HG03280 (cell line): Measurements from ENCODE around the gene C4orf50.

Source experiments
- ATAC-seq: cut with Tn5 transposase; IDR thresholded peaks from one replicate; pipeline ENCODE4 v1.9.1; 2021; ENCODE audit warnings: mild to moderate bottlenecking, moderate library complexity; ENCODE audit not compliant: unreplicated experiment

Gene C4orf50

DNA sequence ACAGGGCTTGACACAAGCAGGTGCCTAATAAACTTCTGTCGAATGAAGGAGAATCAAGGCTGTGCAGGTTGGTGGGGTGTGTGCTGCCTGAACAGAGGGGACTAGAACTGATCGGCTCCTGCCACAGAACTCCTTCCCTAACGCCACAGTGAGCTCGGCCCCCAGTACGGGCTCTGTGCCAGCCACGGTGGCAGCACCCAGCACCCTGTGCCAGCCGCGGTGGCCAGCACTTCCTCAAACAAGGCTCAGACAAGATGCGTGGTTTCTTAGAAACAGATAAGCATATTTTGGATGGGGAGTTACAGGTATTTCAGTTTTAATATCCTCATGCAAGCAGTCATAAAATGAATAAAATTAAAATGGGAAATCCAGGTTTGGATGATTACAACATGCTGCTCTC, 26.0 kb upstream of the C4orf50 start:
- no peak for ATAC-seq

- ATAC-seq = no peak
Measured at GRCh38 chr4:6043843-6044242, 25.6 kb upstream of the C4orf50 start.

- ATAC-seq = no peak
Measured at GRCh38 chr4:6043188-6043587, 25.0 kb upstream of the C4orf50 start.

- ATAC-seq = no peak
Measured at GRCh38 chr4:6042293-6043063, 24.2 kb upstream of the C4orf50 start.

DNA sequence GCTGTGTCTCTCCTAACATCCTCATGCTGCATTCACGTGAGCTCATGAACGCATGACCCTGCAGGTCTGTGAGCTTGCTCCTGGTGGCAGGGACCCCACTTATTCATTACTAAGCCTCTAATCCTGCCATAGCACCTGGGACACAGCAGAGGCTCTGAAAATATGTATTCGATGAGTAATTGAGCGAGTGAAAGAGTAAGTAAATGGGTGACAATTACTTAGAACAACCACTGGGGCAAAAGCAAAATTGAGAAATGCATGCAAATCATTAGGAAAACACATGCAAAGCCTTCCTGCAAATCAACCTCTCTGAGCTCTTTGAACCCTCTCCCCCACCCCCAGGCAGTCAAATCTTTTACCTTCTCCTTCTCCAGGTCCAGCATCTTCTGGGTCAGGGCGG, 23.6 kb upstream of the C4orf50 start:
- no peak for ATAC-seq

- no peak for ATAC-seq
Measured at GRCh38 chr4:6038711-6039110, 20.5 kb upstream of the C4orf50 start.

GRCh38 chr4:6035786-6036185, 17.6 kb upstream of the C4orf50 start:
- no peak for ATAC-seq

DNA sequence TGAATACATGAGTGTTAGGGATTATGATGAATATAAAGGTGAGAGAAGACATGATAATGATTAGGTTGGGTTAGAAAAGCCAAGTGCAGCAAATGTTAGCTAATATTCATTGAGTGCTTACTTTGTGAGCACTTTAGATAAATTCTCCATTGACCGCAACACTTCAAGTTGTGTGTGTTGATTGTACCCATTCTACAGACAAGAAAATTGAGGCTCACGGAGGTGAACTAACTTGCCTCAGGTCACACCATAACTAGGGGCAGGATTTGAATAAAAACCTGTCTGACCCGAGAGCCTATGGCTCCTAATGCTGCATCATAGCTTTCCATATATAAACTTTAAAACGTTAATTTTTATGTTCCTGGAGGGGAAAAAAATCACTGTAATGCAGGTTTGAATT, 15.2 kb upstream of the C4orf50 start:
- ATAC-seq = no peak

DNA sequence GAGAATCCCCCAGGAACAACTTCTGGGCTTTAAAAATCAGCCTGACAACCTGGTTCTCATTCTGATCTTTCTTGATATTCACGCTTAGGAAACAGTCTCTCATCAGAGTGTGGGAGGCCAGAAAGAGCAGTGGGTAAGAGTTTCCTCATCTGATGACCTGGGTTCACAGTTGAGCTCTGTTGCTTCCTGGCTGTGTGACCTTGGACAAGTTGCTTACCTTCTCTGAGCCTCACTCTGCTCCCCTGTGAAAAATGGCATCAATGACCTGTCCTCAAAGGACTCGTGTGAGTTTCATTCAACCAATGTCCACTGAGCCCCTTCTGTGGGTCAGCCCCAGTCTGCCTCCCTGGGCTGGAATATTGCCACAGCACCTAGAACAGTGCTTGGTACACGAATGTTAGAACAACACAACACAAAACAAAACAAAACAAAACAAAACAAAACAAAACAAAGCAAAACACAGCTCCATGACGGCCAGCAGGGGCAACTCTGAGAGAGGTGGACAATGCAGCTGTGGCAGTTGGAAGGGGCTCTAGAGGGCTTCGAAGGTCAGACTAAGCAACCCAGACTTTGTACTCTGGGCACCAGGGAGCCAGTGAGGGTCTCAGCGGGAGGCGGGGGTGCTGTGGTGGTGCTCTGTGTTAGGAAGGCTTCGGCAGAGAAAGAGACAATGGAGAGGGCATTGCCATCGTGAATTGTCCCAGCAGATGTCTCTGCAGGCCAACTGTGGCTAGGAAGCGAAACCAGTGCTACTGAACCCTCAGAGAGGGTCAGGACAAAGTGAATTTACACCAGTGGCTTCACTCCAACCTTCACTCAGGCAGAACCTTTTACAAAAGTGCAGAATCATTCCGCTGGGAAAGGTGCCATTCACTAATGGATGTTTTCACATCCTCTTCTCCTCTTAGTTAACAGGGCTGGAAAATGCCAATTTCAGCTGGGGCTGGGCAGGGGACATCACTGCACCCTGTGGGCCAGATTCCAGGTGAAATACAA, 14.3 kb upstream of the C4orf50 start:
- ATAC-seq = no peak

GRCh38 chr4:6031846-6032245, 13.6 kb upstream of the C4orf50 start:
- no peak for ATAC-seq

DNA sequence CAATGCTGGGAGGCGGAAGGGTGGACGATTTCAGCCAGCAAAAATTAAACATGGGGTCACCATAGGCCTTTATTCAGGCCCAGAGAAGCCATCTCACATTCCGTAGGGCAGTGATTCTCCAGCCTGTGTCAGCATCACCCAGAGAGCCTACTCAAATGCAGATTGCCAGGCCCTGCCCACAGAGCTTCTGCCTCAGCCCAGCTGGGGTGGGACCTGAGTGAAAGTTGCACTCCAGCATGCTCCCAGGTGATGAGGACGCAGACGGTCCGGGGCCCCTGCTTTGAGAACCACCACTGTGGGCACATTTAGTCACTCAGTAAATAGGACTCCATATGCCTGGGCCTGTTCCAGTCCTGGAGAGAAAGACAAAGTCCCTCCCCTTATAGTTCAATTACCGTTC, 12.4 kb upstream of the C4orf50 start:
- no peak for ATAC-seq

GRCh38 chr4:6029254-6029653, 11.0 kb upstream of the C4orf50 start:
- ATAC-seq = no peak

DNA sequence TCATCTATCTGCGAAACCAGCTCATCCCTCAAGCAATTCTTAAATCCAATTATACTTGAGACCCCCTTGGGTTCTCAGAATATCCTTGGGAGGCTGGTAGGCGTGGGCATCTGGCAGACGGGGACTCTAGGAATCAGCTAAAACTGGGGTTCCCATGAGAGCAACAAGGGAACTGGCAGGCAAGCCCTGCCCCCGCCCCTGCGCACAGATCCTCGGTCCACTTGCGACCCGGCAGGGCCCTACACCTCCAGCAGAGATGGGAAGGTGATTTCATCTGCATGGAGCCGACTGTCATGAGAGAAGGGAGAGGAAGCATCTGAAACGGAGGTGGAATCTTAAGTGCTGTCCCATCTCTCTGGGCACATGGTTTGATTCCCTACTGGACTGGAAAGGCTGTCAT, 9.9 kb upstream of the C4orf50 start:
- ATAC-seq = no peak

DNA sequence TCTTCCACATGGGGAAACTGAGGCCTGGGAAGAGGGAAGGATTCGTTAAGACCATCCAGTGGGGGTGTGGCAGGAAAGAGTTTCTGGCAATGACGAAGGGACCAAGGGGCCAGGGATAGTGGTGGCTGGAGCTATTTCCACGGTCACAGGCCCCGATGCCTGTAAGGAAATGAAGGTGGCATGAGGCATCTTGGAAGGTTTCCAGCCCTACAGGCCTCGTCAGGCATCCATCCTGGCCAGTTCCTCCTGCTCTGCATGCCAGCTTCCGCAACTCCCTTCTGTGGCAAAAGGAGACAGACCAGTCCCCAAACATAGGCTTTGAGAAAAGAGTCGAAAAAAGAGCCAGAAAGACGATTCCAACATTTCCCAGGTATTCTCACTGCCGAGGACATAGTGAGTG, 9.2 kb upstream of the C4orf50 start:
- no peak for ATAC-seq

DNA sequence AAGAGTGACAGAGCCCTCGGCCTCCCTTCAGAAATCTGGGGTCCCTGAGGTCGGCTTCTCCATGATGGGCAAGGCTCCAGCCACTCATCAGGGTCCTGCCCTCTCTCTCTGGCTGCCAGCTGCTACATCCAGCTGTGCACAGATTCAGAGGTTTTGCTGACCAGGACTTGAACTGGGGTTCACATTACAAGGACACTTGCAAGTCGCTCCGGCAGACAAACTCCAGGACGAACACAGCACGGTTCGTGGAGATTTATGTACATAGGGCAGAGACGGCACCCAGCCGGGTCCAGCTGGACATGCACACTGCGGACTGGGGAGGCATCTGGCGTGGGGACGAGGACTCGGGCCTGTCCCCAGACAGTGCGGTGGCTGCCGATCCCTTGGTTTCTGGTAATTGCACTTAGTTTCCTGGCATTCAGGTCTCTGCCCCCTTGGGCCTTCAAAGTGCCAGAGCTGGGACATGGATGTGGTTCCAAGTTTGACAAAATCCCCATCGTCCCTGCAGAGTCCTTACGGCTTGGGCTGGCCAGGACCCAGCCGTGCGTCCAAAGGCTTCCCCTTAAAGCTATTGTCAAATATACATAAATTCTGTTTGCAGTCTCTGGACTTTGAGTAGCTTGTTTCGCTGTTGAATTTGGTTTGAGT, 6.2 kb upstream of the C4orf50 start:
- ATAC-seq = no peak

DNA sequence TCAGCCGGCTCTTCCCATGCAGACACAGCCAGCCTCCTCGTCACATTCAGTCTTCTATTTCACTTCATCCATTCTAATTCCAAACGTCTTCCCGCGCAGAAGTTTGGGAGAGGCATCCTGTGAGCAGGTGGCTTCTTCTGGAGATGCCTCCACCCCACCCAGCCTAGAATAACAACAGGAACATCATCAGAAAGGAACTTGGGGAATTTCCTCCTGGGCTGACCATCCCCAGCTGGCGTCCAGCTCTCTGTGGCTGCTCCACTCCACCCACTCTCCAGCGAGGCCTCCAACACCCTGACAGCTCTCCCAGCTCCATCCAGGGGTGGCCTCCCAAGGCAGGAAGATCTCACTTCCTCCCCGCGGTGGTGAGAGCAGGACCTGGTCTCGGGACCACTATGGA, 5.5 kb upstream of the C4orf50 start:
- ATAC-seq = no peak

DNA sequence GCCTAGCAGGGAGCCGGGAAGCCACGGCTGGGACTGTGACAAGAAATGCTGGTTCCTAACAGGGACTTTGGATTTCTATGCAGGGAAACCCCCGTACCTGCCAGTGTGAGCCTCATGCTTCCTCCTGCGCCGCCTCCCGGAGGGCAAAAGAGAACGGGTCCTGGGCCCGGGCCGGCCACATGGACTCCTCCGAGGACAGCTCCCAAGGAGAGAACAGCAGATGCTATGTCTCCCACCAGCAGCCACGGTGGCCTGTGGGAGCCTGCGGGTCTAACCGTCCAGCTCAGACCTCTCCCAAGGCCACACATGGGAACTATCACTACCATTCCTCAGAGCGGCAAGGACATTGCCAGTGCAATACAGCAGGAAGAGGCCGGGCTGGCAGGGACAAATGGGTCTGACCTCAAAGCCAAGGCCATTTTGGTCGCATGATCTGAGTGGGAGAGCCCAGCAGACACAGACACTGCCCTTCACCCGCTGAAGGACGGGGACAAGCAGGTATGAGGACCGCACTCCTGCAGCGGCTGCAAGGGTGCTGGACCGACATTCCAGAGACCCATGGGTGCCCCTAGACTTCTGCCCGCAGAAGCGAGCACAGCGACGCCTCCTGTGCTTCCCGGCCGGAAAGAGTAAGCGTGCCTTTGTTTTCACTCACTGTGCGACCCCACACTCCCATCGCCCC, 4.5 kb upstream of the C4orf50 start:
- ATAC-seq = no peak

DNA sequence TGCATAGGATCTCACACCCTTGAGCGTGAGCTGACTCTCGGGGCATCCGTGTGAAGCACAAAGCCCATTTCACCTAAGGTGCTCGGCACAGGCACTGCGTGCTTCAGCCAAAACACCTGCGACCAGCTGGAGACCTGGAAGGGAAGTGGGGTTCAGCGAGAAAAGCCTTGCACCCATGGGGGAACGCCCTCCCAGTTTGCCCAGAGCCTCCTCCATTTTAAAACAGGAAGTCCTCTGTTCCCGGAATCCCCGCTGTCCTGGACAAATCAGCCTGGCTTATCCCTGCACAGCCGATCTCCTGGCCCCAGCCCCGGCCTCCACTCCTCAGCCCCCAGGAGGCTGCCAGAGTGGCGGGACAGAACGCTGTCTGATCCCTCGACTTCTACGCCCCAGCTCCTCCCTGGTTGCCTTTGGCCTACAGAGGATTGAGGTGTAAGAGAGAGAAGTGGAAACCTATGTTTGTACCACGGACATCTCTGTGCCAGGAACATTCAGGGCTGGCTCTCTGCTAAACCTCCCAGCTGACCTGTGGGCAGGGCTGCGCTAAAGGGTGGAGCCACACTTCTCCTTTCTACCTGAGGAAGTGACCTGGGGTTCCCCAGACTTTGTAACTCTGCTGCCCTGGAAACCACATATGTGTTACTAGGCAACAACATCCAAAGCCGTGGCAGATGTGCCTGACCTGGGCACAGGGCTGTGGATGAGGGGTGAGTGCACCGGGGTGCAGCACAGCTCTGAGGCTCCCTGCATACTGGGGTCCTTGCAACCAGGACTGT, 3.8 kb upstream of the C4orf50 start:
- no peak for ATAC-seq

DNA sequence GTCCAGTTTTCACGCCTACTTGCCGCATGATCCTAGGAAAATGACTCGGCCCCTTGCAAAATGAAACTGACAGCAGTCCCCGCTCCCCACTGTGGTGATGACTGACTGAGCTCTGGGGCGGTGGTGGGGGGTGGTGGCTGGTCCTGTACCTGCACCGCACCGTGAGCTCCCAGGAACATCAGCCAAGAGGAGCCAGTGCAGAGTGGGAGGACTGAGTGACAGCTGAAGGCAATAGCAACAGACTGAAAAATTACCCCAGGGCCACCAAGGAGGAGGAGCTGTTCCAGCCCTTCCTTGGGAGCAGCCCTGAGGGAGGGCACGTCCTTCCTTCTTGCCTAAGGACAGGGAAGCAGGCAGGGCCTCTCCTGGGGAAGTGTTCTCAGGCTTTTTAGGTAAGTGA, 2.4 kb upstream of the C4orf50 start:
- ATAC-seq = no peak
